GM19463 (cell line): ENCODE measurements around the gene MED29.

ENCODE experiments used
- ATAC-seq: cut with Tn5 transposase; IDR thresholded peaks from one replicate; pipeline ENCODE4 v1.9.1; 2021; ENCODE audit warnings: mild to moderate bottlenecking, moderate library complexity; ENCODE audit not compliant: unreplicated experiment

MED29 gene

DNA sequence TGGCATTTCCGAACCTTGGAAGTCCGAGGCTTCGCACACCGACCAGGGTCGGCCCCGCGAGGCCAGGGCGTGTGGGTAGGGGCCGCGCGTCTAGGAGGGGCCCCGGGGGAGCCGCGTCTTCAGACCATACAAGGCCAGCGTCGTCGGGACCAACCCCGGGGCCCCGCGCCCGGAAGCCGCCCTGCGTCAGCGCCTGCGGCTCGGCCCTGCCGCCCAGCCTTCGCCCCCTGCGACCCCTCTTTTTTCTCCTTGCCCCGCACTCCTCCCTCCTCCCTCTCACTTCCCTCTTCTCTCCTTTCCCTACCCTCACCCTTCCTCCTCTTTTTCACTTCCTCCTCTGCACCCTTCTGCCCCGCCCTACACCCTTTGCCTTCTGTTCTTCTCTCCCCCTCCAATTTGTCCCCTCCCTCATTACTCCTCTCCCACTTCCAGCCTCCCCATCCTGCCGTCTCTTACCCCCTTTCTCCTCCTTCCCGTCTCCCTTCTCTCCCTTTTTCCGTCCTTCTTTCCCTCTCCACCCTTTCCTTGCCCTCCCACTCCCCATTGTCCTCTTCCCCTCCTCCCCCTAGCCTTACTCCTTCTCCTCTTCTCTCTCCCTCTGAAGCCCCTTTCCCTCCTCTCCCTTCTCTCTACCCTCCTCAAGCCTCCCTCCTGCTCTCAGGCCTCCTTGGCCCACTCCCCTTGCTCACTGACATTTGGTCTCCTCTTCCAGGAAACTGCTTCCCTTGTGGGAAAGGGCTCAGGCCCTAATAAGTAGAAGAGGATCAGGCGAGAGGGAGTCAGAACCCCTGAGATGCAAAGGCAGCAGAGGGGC lies 19.0 kb downstream of the MED29 start:
- no peak for ATAC-seq

DNA sequence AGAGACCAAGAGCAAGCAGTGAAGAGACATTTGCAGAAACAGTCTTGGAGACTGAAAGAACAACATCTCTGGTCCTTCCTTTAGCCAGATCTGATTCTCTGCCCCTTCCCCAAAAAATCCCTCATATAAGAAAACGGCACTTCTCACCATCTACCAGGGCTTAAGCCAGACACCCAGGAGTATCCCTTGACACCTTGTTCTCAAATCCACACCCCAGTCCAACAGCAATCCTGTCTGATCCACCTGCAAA lies 19.6 kb downstream of the MED29 start:
- ATAC-seq = no peak

DNA sequence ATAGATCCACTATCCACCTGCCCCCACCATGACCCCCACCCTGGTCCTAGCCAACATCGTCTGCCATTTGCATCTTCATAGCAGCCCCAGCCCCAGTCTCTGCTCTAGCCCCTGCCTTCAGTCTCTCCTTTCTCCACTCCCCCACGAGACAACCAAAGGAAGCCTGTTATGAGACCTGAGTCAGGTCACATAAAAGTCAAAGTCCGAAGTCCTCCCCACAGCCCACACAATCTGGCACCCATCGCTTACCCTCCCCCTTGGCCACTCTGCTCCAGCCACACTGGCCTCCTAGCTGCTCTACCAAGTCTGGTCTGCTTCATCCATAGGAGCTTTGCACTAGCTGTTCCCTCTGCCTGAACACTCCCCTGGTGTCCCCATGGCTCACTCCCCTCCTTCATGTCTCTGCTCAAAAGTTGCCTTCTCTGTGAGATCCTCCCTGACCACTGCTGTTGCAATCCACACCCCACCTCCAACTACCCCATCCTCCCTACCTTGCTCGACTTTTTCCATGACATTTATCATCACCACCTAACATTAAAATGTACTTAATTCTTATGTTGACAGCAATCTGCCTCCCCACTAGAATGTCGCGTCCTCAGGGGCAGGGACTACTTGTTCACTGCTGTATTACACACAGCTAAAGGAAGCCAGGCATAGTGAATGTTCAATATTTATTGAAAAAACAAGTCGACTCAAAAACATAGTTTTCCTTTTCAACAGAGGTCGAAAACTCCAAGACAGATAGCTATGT lies 20.1 kb downstream of the MED29 start:
- ATAC-seq = no peak

- peak; percentile 13 for ATAC-seq
These were observed 20.6 kb downstream of the MED29 start for GRCh38 chr19:39411832-39412099.

DNA sequence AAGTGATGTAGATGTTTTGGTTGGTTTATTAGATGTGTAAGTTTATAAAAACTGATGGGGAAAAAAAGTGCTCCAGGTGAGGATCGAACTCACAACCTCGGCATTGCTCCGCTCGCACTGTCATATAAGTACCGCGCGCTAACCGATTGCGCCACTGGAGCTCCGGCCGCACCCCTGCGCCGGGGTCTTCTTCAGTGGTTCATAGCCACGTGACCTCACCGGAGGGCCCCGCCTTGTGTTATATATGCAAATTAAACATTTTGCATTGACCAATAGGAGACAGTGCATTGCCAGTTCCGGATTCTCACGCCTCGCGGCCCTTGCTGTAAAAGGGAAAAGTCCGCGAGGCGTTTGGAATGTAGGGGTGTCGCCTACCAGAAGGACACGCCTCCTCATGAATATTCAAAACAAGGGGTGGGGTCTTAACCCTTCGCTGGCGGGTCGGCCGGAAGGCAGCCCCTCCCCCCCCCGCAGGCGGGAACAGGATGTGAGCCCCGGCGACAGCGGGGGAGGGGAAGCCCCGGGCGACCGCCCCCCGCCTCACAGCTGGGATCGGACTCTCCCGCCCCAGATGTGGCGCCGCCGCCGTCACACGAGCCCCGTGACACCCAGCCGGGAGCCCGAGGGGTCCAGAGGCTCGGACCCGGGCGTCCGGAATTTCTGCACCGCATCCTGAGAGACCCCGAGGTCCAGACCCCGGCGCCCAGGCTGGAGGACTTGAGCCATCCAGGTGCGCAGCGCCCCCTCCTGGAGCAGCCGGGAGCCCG lies 21.1 kb downstream of the MED29 start, which contains the start of gene PLEKHG2:
TSS of gene PLEKHG2 (plus strand) at position 570 of the 767 bp plus-strand sequence. CDS start 1,418 bp downstream, outside the sequence.
- peak; percentile 45 for ATAC-seq

- ATAC-seq = no peak
These were observed 21.7 kb downstream of the MED29 start for GRCh38 chr19:39412867-39413271.

DNA sequence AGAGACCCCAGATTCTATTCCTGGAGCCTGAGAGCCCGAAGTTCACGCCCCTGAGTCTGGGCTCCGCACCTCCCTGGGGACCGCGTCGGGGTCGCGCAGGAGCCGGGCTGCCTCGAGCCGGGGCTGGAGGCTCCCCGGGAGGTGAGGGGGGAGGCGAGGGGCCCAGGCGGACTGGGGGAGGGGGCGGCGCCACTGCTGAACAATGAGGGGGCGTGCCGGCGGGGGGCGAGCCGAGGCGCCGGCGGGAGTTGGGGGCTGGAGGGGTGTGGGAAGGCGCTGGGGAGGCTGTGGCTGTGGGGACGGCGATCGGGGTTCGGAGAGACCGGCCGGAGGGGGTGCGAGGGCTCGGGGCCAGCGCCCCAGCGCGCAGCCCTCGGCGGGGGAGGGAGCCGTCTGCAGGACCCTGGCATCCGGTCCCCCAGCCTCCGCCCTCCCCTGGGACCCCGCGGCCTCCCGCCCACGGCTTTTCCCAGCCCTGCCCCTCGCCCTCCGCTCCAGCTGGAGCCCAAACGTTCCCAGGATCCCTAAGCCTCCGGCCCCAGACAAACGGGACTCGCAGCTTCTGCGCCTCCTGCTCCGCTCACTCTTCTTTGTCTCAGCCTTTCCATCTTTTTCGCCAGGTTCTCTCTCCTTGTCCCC lies 22.2 kb downstream of the MED29 start:
- ATAC-seq = no peak

DNA sequence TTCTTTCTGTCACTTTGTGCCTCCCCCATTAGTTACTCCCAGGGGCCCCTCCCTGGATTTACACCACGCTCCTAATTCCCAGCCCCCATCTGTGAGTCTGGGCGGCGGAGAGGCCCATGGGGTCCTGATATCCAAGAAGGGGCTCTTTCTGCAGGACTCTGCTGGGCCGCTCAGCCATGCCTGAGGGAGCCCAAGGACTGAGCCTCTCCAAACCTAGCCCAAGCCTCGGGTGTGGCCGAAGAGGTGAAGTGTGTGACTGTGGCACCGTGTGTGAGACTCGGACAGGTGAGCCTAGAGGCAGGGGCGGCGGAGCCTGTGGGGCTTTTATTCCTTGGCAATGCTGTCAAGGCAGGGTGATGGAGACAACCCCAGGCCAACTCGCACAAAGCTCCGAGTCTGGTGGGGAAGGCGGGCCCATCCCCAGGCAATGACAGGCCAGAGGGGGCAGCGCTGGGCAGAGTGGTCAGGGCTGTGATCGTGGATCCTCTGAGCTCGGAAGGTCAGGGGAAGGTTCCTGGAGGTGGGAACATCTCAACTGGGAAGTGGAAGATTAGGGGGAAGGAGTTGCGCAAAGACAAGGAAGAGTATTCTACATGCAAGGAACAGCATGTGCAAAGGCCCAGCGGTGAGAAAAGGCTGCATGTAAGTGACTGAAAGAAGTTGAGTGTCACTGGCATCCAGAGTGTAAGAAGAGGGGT lies 22.9 kb downstream of the MED29 start:
- no peak for ATAC-seq

- ATAC-seq = no peak
These were observed 24.2 kb downstream of the MED29 start for GRCh38 chr19:39415111-39416046.

GRCh38 chr19:39416152-39417120 lies 25.3 kb downstream of the MED29 start:
- no peak for ATAC-seq

DNA sequence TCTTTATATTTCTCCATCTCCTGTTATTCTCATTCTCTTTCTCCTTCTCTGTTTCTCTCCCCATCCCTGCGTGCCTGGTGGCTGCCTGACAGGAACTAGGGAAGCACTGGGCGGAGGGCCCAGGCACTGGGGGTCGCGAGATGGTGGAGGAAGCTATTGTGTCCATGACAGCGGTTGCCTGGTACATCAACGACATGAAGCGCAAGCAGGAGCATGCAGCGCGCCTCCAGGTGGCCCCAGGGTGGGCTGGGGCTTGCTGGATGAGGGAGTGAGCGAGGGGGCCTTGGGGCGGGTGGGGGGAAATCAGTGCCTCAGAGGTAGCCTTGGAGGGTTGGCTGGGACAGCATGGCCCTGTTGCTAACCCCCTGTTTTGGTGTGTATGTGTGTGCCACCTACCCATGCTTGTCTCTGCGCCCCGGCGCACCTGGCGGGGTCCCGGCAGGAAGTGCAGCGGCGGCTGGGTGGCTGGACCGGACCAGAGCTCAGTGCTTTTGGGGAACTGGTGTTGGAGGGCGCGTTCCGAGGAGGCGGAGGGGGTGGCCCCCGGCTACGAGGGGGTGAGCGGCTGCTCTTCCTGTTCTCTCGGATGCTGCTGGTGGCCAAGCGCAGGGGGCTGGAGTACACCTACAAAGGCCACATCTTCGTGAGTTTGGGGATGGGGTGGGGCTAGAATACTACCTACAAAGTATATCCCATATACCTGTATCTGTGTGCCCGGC lies 26.4 kb downstream of the MED29 start:
- ATAC-seq = no peak

GRCh38 chr19:39419003-39419402 lies 27.8 kb downstream of the MED29 start:
- ATAC-seq = no peak

- ATAC-seq = no peak
These were observed 29.6 kb downstream of the MED29 start for GRCh38 chr19:39420769-39421168.

GRCh38 chr19:39422020-39422419 lies 30.8 kb downstream of the MED29 start:
- no peak for ATAC-seq

DNA sequence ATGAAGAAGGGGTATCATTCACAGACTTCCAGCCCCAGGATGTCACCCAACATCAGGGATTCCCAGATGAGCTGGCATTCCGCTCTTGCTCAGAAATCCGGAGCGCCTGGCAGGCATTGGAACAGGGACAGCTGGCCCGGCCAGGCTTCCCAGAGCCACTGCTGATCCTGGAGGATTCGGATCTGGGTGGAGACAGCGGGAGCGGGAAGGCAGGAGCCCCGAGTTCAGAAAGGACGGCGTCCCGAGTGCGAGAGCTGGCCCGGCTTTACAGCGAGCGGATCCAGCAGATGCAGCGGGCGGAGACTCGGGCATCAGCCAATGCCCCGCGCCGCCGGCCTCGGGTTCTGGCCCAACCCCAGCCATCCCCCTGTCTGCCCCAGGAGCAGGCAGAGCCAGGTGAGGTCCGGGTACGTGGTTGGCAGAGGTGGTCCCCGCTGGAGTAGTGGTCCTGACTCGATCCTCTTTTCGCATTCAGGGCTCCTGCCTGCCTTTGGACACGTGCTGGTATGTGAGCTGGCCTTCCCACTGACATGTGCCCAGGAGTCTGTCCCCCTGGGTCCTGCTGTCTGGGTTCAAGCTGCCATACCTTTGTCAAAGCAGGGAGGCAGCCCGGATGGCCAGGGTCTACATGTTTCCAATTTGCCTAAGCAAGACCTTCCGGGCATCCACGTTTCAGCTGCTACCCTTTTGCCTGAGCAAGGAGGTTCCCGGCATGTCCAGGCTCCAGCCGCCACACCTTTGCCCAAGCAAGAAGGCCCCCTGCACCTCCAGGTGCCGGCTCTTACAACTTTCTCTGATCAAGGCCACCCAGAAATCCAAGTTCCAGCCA lies 32.3 kb downstream of the MED29 start:
- no peak for ATAC-seq

GRCh38 chr19:39424934-39425333 lies 33.8 kb downstream of the MED29 start:
- ATAC-seq = no peak

- no peak for ATAC-seq
These were observed 34.6 kb downstream of the MED29 start for GRCh38 chr19:39425744-39426143.
